ENCODE data around the gene ARHGAP1.

ARHGAP1 gene

GRCh38 chr11:46662366-46662765, 38.1 kb downstream of the ARHGAP1 start:
- no peak overlapping the region for H3K4me3 ChIP-seq
- no peak overlapping the region for H3K27ac ChIP-seq

DNA sequence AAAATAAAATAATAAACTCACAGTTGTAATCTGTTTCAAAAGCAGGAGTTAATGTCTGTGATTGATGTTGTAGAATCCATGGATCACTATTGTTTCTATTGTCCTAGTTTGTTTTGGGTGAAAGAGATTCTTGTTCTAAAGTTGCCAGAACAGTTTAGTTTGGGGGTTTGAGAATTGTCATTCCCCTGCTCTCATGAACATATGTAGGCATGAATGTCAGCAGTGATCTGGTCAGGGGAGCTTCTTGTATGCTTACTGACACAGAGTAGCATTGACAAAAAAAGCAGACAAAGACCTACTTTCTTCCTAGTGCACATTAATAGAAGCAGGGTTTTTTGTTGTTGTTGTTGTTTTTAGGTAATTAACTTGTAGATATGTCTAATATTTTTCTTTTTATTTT, 38.6 kb downstream of the ARHGAP1 start:
- Histone ChIP-seq H3K4me3 (no peak overlapping the region), H3K27ac (no peak overlapping the region)

DNA sequence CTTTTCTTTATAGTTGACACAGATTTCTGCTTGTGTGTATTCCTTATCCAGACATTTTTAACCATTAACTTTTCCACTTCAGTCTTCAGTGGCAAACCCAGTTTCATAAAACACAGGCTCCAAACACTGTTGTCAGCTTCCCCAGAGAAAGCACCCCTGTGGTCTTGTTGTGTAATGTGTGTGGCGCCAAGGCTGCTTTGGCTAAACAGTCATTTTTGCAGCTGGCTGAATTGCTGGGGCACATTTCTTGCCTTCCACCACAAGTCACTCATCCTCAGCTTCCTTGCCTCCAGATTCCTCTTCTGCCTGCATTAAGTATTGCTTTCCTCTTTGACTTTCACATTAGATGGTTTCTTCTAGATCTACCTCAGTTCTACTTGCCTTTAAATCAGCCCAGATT, 40.5 kb downstream of the ARHGAP1 start:
- no peak overlapping the region for H3K4me3 ChIP-seq
- peak overlapping the region in 4 of 21 experiments; percentile 1 to 36 (median 20) for H3K27ac ChIP-seq

- H3K4me3 ChIP-seq, result no peak overlapping the region
- peak overlapping the region in 2 of 21 experiments; percentile 36 to 43 for H3K27ac ChIP-seq
Observed at GRCh38 chr11:46658259-46658658, 42.2 kb downstream of the ARHGAP1 start.

DNA sequence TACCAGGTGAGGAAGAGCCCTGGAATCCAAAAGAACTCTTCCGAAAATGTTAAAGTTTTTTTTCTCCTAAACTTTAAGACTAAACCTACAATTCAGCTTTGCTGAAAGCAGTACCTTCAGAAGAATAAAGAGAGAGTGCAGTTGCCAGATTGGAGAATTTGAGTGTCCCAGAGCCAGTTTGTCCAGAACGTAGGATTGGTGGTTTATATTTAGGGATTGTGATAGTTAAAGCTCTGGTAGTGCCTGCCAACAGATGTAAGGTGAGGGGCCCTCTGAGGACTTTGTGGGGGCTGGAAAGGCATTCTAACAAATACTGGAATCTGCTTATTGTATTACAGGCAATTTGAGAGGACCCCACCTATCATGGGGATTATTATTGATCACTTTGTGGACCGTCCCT, 43.2 kb downstream of the ARHGAP1 start:
- Histone ChIP-seq H3K27ac (peak overlapping the region in 1 of 21 experiments; percentile 5), H3K4me3 (no peak overlapping the region)

- Histone ChIP-seq H3K27ac (no peak overlapping the region), H3K4me3 (no peak overlapping the region)
Observed at GRCh38 chr11:46655631-46656030, 44.8 kb downstream of the ARHGAP1 start.

GRCh38 chr11:46649180-46649738, 51.2 kb downstream of the ARHGAP1 start:
- Histone ChIP-seq H3K4me3 (no peak overlapping the region), H3K27ac (peak overlapping the region in 4 of 21 experiments; percentile 10 to 64 (median 36))

DNA sequence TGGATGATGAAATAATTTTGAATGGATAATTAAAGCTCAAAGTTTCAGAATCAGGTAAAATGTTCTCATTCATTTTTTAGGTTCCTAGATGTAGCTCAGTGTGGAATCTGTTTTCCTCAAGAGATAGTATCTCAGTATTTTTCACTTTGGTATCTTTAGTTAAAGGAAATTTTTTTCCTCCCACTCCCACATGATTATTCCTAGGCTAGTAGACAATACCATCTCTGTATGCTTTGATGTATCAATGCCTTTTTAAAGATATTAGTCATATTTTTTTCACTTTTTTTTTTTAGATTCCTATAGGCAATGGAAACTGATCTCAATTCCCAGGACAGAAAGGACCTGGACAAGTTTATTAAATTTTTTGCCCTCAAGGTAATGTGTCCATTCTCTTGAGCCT, 56.4 kb downstream of the ARHGAP1 start:
- Histone ChIP-seq H3K4me3 (no peak overlapping the region), H3K27ac (no peak overlapping the region)

- H3K27ac ChIP-seq, result no peak overlapping the region
- no peak overlapping the region for H3K4me3 ChIP-seq
Observed at GRCh38 chr11:46643531-46643930, 56.9 kb downstream of the ARHGAP1 start.

- H3K27ac ChIP-seq, result no peak overlapping the region
- no peak overlapping the region for H3K4me3 ChIP-seq
Observed at GRCh38 chr11:46642627-46643335, 57.6 kb downstream of the ARHGAP1 start.

DNA sequence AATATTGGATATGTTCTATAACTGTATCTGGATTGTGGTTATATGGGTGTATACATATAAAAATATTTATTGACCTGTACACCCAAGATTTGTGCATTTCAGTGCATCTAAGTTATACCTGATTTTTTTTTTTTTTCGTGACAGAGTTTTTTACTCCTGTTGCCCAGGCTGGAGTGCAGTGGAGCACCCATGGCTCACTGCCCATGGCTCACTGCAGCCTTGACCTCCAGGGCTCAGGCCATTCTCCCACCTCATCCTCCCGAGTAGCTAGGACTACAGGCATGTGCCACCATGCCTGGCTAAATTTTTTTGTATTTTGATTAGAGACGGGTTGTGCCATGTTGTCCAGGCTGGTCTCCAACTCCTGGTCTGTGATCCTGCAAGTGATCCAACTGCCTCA, 58.8 kb downstream of the ARHGAP1 start:
- no peak overlapping the region for H3K4me3 ChIP-seq
- no peak overlapping the region for H3K27ac ChIP-seq

DNA sequence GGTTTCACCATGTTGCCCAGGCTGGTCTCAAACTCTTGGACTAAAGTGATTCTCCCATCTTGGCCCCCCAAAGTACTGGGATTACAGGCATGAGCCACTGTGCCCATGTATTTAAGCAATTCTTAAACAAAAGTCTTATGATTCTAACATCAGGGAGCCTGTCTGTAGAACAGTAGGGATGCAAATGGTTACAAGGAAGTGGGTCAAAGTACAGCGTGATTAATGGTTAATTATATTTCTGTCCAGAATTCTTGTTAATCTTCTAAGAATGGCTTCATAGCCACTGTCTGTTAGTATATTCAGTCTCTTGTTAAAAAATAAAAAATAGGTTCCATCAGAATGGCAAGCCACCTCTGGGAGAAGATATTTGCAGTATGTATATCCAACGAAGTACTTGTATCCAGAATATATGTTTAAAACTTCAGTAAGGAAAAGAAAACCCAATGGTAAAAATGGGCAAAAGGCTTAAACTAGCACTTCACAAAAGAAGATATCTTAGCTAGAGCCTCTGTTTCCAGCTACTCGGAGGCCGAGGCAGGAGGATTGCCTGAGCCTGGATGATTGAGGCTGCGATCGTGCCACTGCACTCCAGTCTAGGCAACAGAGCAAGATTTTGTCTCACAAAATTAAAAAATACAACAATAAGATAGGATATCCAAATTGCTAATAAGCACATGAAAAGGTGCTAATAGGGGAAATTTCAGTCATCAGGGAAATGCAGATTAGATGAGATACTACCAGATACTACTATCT, 60.2 kb downstream of the ARHGAP1 start:
- no peak overlapping the region for H3K4me3 ChIP-seq
- no peak overlapping the region for H3K27ac ChIP-seq

DNA sequence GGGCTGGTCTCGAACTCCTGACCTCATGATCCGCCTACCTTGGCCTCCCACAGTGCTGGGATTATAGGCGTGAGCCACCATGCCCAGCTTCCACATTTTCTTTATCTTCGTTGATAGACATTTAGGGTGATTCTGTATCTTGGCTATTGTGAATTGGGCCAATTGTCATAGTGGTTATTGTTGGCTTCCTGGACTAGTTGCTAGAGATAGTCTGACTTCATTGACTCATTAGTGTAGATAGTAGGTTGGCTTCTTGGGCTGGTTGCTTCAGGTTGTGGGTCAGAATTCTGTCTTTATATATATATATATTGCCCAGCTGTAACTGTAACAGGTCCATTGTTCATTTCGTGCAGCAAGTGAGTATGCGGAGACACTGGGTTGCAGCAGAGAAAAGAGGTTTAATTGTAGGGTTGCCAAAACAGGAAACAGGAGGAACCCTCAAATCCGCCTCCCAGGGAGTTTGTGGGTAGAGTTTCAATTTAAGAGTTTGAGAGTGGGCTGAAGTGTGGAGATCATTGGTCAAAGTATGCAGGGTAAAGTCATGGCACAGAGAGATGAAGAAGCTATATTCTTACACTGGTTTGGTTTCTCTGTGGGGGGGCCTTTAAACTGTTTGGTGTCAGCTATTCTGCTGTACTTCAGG, 61.1 kb downstream of the ARHGAP1 start:
- Histone ChIP-seq H3K27ac (no peak overlapping the region), H3K4me3 (no peak overlapping the region)

- Histone ChIP-seq H3K27ac (no peak overlapping the region), H3K4me3 (no peak overlapping the region)
Observed at GRCh38 chr11:46637546-46637945, 62.9 kb downstream of the ARHGAP1 start.

- no peak overlapping the region for H3K4me3 ChIP-seq
- H3K27ac ChIP-seq, result no peak overlapping the region
Observed at GRCh38 chr11:46635557-46636139, 64.8 kb downstream of the ARHGAP1 start.

GRCh38 chr11:46633291-46634217, 66.9 kb downstream of the ARHGAP1 start:
- H3K27ac ChIP-seq, result no peak overlapping the region
- H3K4me3 ChIP-seq, result no peak overlapping the region

DNA sequence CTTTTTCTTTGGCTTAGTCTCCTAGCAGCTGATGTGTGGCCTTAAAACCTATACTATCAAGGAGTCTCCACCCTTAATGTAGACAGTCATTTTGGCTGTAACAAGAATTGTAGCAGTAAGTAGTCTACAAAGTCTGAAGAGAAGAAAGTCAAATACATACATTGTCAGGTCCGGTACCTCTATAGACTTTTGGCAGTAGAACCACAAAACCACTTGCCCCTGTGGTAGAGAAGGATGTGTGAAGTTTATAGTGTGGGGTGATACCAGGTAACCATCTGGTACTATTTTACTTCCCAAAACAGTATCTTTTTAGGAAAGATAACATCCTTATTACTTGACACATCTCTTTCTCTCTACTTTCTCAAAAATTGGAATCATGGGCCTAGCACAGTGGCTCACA, 67.9 kb downstream of the ARHGAP1 start:
- H3K27ac ChIP-seq, result no peak overlapping the region
- H3K4me3 ChIP-seq, result no peak overlapping the region

DNA sequence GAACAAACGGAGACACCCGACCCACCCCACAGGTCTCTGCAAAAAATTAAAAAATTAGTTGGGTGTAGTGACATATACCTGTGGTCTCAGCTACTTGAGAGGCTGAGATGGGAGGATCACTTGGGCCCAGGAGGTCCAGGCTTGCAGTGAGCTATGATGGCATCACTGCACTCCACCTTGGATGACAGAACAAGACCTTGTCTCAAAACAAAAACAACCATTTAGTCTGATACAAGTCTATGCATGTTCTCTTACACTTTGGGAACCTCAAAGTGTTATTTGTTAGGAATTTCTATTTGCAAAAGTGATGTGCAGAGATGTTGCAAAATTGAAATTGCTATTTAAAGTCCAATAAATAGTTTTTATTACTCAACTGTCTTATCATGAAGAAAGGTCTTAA, 68.7 kb downstream of the ARHGAP1 start:
- no peak overlapping the region for H3K27ac ChIP-seq

DNA sequence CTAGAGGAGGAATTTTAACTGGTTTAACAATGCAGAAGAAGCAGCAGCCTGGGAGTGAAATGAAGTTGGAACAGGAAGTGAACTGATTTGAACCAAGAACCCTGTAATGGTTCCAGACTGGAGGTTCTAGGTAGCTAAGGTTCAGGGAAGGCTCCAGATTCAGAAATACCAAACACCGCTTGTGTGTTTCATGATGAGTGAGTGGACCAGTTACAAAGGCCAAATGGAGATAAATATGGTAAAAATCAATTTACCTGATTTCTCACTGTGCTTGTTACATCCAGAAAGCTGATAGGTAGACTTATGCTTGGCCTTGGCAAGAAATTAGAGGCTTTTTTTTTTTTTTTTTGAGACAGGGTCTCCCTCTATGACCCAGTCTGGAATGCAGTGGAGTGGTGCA, 70.2 kb downstream of the ARHGAP1 start:
- no peak overlapping the region for H3K27ac ChIP-seq

More for the DNA sequence above, 68.7 kb downstream of the ARHGAP1 start:
- H3K4me3 ChIP-seq, result no peak overlapping the region

More for the DNA sequence above, 70.2 kb downstream of the ARHGAP1 start:
- H3K4me3 ChIP-seq, result no peak overlapping the region

Data from skin epidermis (tissue), 12 donors.